H1 (cell line): ENCODE results near the gene NWD2. TPM values are rescaled to one million over a fixed set of nuclear protein-coding genes. Genes with fewer than 3 reads are reported as not detected.

ENCODE experiments used
- CTCF ChIA-PET: fragments of 300-600 bp; sonication (Branson Sonifier 250); formaldehyde crosslinking; loops from one replicate; lab custom pipeline; 2021; ENCODE audit not compliant: partially characterized antibody; lab: Charles Lee
- POLR2A ChIA-PET: fragments of 300-600 bp; sonication (Branson Sonifier 250); formaldehyde crosslinking; loops from one replicate; lab custom pipeline; 2021; ENCODE audit warnings: inconsistent platforms; ENCODE audit not compliant: partially characterized antibody; lab: Charles Lee
- DNase-seq, 2 experiments: peaks; one replicate each; pipeline versions ENCODE4 v3.0.0 to v3.0.0-alpha.2; 2010 to 2022; ENCODE audit warnings: low spot score in 2 of 2, low read depth in 1 of 2, mixed read lengths in 1 of 2
- FAIRE-seq: peaks from 2 replicates; lab custom pipeline; 2011; peaks lifted over from hg19 to GRCh38; lab: Jason Lieb, UNC
- H2AFZ ChIP-seq: 2 replicates; pipeline ENCODE4 v1.8.1; 2012; ENCODE audit warnings: low read length, inconsistent platforms
- H2AK5ac ChIP-seq: 2 replicates; pipeline ENCODE4 v1.6.1; 2013; ENCODE audit warnings: low read depth, low read length
- H2BK120ac ChIP-seq: replicated peaks from 2 replicates; pipeline ENCODE3; 2013; ENCODE audit warnings: low read depth, low read length, inconsistent platforms
- H2BK12ac ChIP-seq: 2 replicates; pipeline ENCODE4 v1.6.1; 2013; ENCODE audit warnings: low read depth, low read length
- H2BK15ac ChIP-seq: 2 replicates; pipeline ENCODE4 v1.6.1; 2013; ENCODE audit warnings: low read length
- H2BK20ac ChIP-seq: 2 replicates; pipeline ENCODE4 v1.6.1; 2013; ENCODE audit warnings: low read length
- H2BK5ac ChIP-seq: 2 replicates; pipeline ENCODE4 v1.6.1; 2013; ENCODE audit warnings: low read depth, low read length
- H3K14ac ChIP-seq: 2 replicates; pipeline ENCODE4 v1.6.1; 2013; ENCODE audit warnings: inconsistent platforms; ENCODE audit not compliant: insufficient read length
- H3K18ac ChIP-seq: 2 replicates; pipeline ENCODE4 v1.6.1; 2013; ENCODE audit warnings: low read length; ENCODE audit errors: extremely low read depth
- H3K23ac ChIP-seq: 2 replicates; pipeline ENCODE4 v1.6.1; 2013; ENCODE audit warnings: inconsistent platforms; ENCODE audit not compliant: insufficient read length
- H3K23me2 ChIP-seq: 2 replicates; pipeline ENCODE4 v1.6.1; 2013; ENCODE audit warnings: low read depth, low read length
- H3K27ac ChIP-seq: 2 replicates; pipeline ENCODE4 v1.6.1; 2011; ENCODE audit warnings: low read depth, low read length, inconsistent platforms
- H3K27me3 ChIP-seq, 4 experiments: replicated peaks in 1 of 4; 1 replicate in 1 of 4; 2 replicates in 3 of 4; pipeline versions ENCODE4 v1.6.1 to v1.8.1; 2011 to 2013; ENCODE audit warnings: low read length in 3 of 4, mild to moderate bottlenecking in 3 of 4, inconsistent platforms in 2 of 4, mixed read lengths in 2 of 4, moderate library complexity in 1 of 4; ENCODE audit not compliant: control insufficient read depth in 3 of 4, insufficient read depth in 3 of 4; ENCODE audit errors: extremely low read depth in 1 of 4
- H3K36me3 ChIP-seq, 4 experiments: 2 replicates each; pipeline versions ENCODE4 v1.6.1 to v1.8.1; 2011 to 2013; ENCODE audit warnings: mild to moderate bottlenecking in 4 of 4, low read length in 3 of 4, moderate library complexity in 2 of 4, control low read depth in 1 of 4, inconsistent platforms in 1 of 4; ENCODE audit not compliant: insufficient read depth in 4 of 4, control insufficient read depth in 2 of 4
- H3K4ac ChIP-seq: replicated peaks from 2 replicates; pipeline ENCODE3; 2013; ENCODE audit warnings: low read length, low read depth, mixed read lengths, inconsistent platforms; ENCODE audit not compliant: insufficient read length
- H3K4me1 ChIP-seq, 4 experiments: replicated peaks in 1 of 4; 1 replicate in 1 of 4; 2 replicates in 3 of 4; pipeline versions ENCODE4 v1.6.1 to v1.8.1; 2011 to 2013; ENCODE audit warnings: low read length in 3 of 4, inconsistent platforms in 2 of 4, mixed read lengths in 1 of 4; ENCODE audit not compliant: insufficient read depth in 4 of 4, control insufficient read depth in 3 of 4
- H3K4me2 ChIP-seq, 2 experiments: 2 replicates each; pipeline versions ENCODE4 v1.6.1 to v1.8.1; 2011 to 2013; ENCODE audit warnings: low read depth in 2 of 2, low read length in 2 of 2, control low read depth in 1 of 2, inconsistent platforms in 1 of 2, mild to moderate bottlenecking in 1 of 2; ENCODE audit not compliant: insufficient read depth in 1 of 2
- H3K4me3 ChIP-seq, 4 experiments: fragments of 200-600, 300-600 bp in 1 of 4; sonication (generic), shearing (Covaris generic), sonication (Bioruptor Twin) in 1 of 4; 2 replicates each; pipeline versions ENCODE4 v1.5.1 to v1.8.1; 2011 to 2016; ENCODE audit warnings: low read length in 4 of 4, low read depth in 3 of 4, control low read depth in 2 of 4, inconsistent platforms in 2 of 4, mild to moderate bottlenecking in 2 of 4, mixed read lengths in 1 of 4, moderate library complexity in 1 of 4; ENCODE audit not compliant: insufficient read depth in 2 of 4; ENCODE audit errors: extremely low read depth in 1 of 4
- H3K56ac ChIP-seq: replicated peaks from 2 replicates; pipeline ENCODE3; 2013; ENCODE audit warnings: low read depth, mild to moderate bottlenecking, mixed read lengths, low read length, inconsistent platforms; ENCODE audit not compliant: insufficient read length
- H3K79me1 ChIP-seq: 2 replicates; pipeline ENCODE4 v1.6.1; 2013; ENCODE audit warnings: low read depth, low read length, control low read depth
- H3K79me2 ChIP-seq, 2 experiments: 2 replicates each; pipeline versions ENCODE4 v1.6.1 to v1.8.1; 2012 to 2013; ENCODE audit warnings: low read length in 2 of 2, mild to moderate bottlenecking in 2 of 2, inconsistent platforms in 1 of 2; ENCODE audit not compliant: insufficient read depth in 2 of 2, control insufficient read depth in 1 of 2
- H3K9ac ChIP-seq, 4 experiments: replicated peaks in 1 of 4; 1 replicate in 1 of 4; 2 replicates in 3 of 4; pipeline versions ENCODE4 v1.6.1 to v1.8.1; 2011 to 2013; ENCODE audit warnings: low read depth in 3 of 4, low read length in 3 of 4, control low read depth in 2 of 4, mild to moderate bottlenecking in 2 of 4, moderate library complexity in 2 of 4, inconsistent platforms in 1 of 4; ENCODE audit errors: extremely low read depth in 1 of 4
- H3K9me3 ChIP-seq, 2 experiments: 2 replicates each; pipeline versions ENCODE4 v1.6.1 to v1.8.1; 2012 to 2013; ENCODE audit warnings: mild to moderate bottlenecking in 2 of 2, moderate library complexity in 2 of 2, control low read depth in 1 of 2, inconsistent platforms in 1 of 2, low read depth in 1 of 2, low read length in 1 of 2, mixed read lengths in 1 of 2; ENCODE audit not compliant: insufficient read depth in 2 of 2
- H4K20me1 ChIP-seq, 2 experiments: replicated peaks in 1 of 2; 2 replicates each; pipeline versions ENCODE3 to v1.8.1; 2011 to 2013; ENCODE audit warnings: inconsistent platforms in 2 of 2, low read length in 2 of 2, mild to moderate bottlenecking in 1 of 2; ENCODE audit not compliant: insufficient read depth in 2 of 2, control insufficient read depth in 1 of 2
- H4K5ac ChIP-seq: 2 replicates; pipeline ENCODE4 v1.6.1; 2013; ENCODE audit warnings: low read length, low read depth, mixed read lengths, inconsistent platforms; ENCODE audit not compliant: insufficient read length
- H4K8ac ChIP-seq: 2 replicates; pipeline ENCODE4 v1.8.0; 2013; ENCODE audit warnings: mild to moderate bottlenecking, moderate library complexity, low read length, inconsistent platforms; ENCODE audit not compliant: insufficient read depth; ENCODE audit errors: extremely low read depth
- H4K91ac ChIP-seq: replicated peaks from 2 replicates; pipeline ENCODE3; 2013; ENCODE audit warnings: low read length, mixed read lengths, inconsistent platforms; ENCODE audit not compliant: insufficient read length
- ASH2L ChIP-seq: fragments of 200-600, 300-600 bp; sonication (generic); IDR thresholded peaks from one replicate; pipeline ENCODE4 v1.7.1; 2017; ENCODE audit warnings: low read length
- CHD2 ChIP-seq: IDR thresholded peaks from 2 replicates; pipeline ENCODE4 v1.6.1; 2012; ENCODE audit warnings: low read length, improper control_type of control experiment
- EGR1 ChIP-seq: IDR thresholded peaks from 2 replicates; pipeline ENCODE4 v1.6.1; 2011; ENCODE audit warnings: low read depth, low read length, borderline replicate concordance
- GABPA ChIP-seq: IDR thresholded peaks from 2 replicates; pipeline ENCODE4 v1.6.1; 2011; ENCODE audit warnings: mild to moderate bottlenecking, low read length, moderate library complexity, borderline replicate concordance; ENCODE audit not compliant: insufficient read depth
- HDAC6 ChIP-seq: IDR thresholded peaks from one replicate; pipeline ENCODE4 v1.7.1; 2012; ENCODE audit warnings: low read depth, mild to moderate bottlenecking, inconsistent platforms, low read length, moderate library complexity
- KDM5A ChIP-seq: fragments of 200-600 bp; IDR thresholded peaks from 2 replicates; pipeline ENCODE4 v1.7.1; 2012; ENCODE audit warnings: mild to moderate bottlenecking, low read length, inconsistent platforms, mixed read lengths
- PHF8 ChIP-seq: fragments of 200-600 bp; sonication (generic); conservative IDR thresholded peaks from 2 replicates; pipeline ENCODE4 v1.7.1; 2012; ENCODE audit warnings: low read depth, mild to moderate bottlenecking, inconsistent platforms, low read length, moderate library complexity
- RBBP5 ChIP-seq: IDR thresholded peaks from 2 replicates; pipeline ENCODE4 v1.7.1; 2012; ENCODE audit warnings: low read depth, mild to moderate bottlenecking, inconsistent platforms, low read length, moderate library complexity, borderline replicate concordance
- SIN3A ChIP-seq, 2 experiments: IDR thresholded peaks in 1 of 2; conservative IDR thresholded peaks in 1 of 2; 2 replicates each; pipeline ENCODE4 v1.6.1; 2011 to 2012; ENCODE audit warnings: low read length in 2 of 2, improper control_type of control experiment in 1 of 2, low read depth in 1 of 2, mild to moderate bottlenecking in 1 of 2
- SIRT6 ChIP-seq: IDR thresholded peaks from one replicate; pipeline ENCODE4 v1.7.1; 2012; ENCODE audit warnings: low read length, inconsistent platforms
- SP4 ChIP-seq: IDR thresholded peaks from 2 replicates; pipeline ENCODE4 v1.6.1; 2012; ENCODE audit warnings: low read length, inconsistent platforms
- TCF12 ChIP-seq: IDR thresholded peaks from 2 replicates; pipeline ENCODE4 v1.6.1; 2011; ENCODE audit warnings: low read depth, mild to moderate bottlenecking, low read length
- WGBS, 2 experiments: shearing (Covaris generic) in 1 of 2; methylation state at CpG; one replicate each; pipeline versions ENCODE4 v1.1.6 to v1.1.7; 2013 to 2015; ENCODE audit warnings: low lambda C conversion rate in 2 of 2, mixed read lengths in 2 of 2, inconsistent platforms in 1 of 2, low coverage in 1 of 2, missing lambda C conversion rate in 1 of 2; ENCODE audit not compliant: insufficient replicate concordance in 2 of 2, insufficient coverage in 1 of 2, insufficient read length in 1 of 2; ENCODE audit errors: extremely low coverage in 1 of 2, missing lambda C conversion rate in 1 of 2; 5-methylcytosine and 5-hydroxymethylcytosine counted together
- polyA plus RNA-seq, 7 experiments: library from polyadenylated mRNA; depleted of rRNA in 3 of 7; stranded (reverse) in 5 of 7; unstranded in 2 of 7; fragments of >200 nt in 5 of 7; fragments of 200-250 nt in 2 of 7; gene quantifications; 1 replicate in 5 of 7; 2 replicates in 1 of 7; 4 replicates in 1 of 7; pipeline versions ENCODE4 v1.2.1 to v1.2.3, GENCODE V29; 2011 to 2013; ENCODE audit warnings: missing spikeins in 2 of 7, mixed read lengths in 2 of 7
- total RNA-seq: library from RNA; stranded (reverse); fragmentation: NEBNext Ultra II Directional; extraction: Animal tissue kit (Norgen Biotek cat#: 25700); gene quantifications from 2 replicates; pipeline ENCODE4 v1.2.1, GENCODE V29; 2021

NWD2 gene
- total and polyA plus RNA-seq, 2 of the 8 experiments (the other 6 are each of a cell fraction or from before 2014, with no cell fraction given) = under 0.01 TPM; not detected in 1

DNA sequence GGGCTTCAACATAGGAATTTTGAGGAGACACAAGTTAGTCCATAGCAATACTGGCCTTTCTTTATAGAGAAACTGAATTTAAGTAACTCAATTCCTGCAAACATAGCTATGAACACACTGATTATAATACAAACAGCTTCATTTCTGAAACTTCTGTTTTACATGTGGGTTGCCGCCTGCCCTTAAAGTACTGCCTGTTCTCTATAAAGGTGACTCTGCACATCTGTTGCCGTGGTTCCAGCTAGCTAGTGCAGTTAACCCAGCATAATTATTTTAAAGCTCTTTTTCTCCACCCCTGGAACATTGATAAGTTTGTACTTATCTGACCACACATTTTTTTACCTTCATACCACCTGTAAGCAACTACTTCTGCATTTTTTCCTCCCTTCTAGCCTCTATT lies 177.6 kb downstream of the NWD2 start:
- Histone ChIP-seq H2AK5ac (no peak overlapping the region), H3K4me3 (no peak overlapping the region), H2BK15ac (no peak overlapping the region), H2BK120ac (no peak overlapping the region), H3K14ac (no peak overlapping the region), H3K4me1 (no peaks in the 10 kb centered on the region), H3K79me2 (no peaks in the 10 kb centered on the region), H4K20me1 (no peaks in the 10 kb centered on the region), H3K36me3 (no peaks in the 10 kb centered on the region), H3K27me3 (no peaks in the 10 kb centered on the region), H3K4me2 (no peak overlapping the region), H2BK20ac (no peak overlapping the region), H4K8ac (no peak overlapping the region), H3K23ac (no peak overlapping the region), H3K4ac (no peak overlapping the region), H3K79me1 (no peaks in the 10 kb centered on the region), H2BK12ac (no peak overlapping the region), H4K5ac (no peak overlapping the region), H3K9ac (no peak overlapping the region), H2AFZ (no peak overlapping the region), H3K23me2 (no peaks in the 10 kb centered on the region), H2BK5ac (no peak overlapping the region), H3K18ac (no peak overlapping the region), H4K91ac (no peak overlapping the region), H3K56ac (no peak overlapping the region), H3K27ac (no peak overlapping the region), H3K9me3 (no peaks in the 10 kb centered on the region)
- 92% methylated on average over 2 of the region's 2 CpGs; no CpG with 5 or more reads in 1 of the 2 experiments for WGBS, 2 experiments
- TF ChIP-seq PHF8 = no peak
- no peak for TF ChIP-seq TCF12
- no peak for TF ChIP-seq CHD2
- no peak for TF ChIP-seq GABPA
- no peak for TF ChIP-seq RBBP5
- TF ChIP-seq HDAC6 = no peak
- no peak for TF ChIP-seq EGR1
- TF ChIP-seq SP4 = no peak
- no peak for TF ChIP-seq SIN3A (conservative IDR thresholded peaks at IDR 0.05 in 1 of 2, IDR thresholded peaks at IDR 0.05 in 1 of 2; ENCODE audit: low read depth in 1 of 2, low read length in 2 of 2)
- no peak for TF ChIP-seq KDM5A
- TF ChIP-seq SIRT6 = no peak
- TF ChIP-seq ASH2L = no peak
- DNase-seq (no peak), FAIRE-seq (no peak)
- POLR2A ChIA-PET = no interaction called here
- CTCF ChIA-PET = interaction anchor here (0.9 to 1.8 kb wide), 3 partner anchors 14 to 39 kb away, joined by 4 to 5 read pairs (median 5); no protein-coding TSS in a partner anchor
